NCI-H2029 (cell line): ENCODE data around the gene SNCAIP.

Source experiments
- DNase-seq: peaks from one replicate; lab custom pipeline; 2025; lab: John Stamatoyannopoulos, UW

The SNCAIP gene

GRCh38 chr5:122398016-122398415 is 86.0 kb downstream of the SNCAIP start:
- no peak for DNase-seq

DNA sequence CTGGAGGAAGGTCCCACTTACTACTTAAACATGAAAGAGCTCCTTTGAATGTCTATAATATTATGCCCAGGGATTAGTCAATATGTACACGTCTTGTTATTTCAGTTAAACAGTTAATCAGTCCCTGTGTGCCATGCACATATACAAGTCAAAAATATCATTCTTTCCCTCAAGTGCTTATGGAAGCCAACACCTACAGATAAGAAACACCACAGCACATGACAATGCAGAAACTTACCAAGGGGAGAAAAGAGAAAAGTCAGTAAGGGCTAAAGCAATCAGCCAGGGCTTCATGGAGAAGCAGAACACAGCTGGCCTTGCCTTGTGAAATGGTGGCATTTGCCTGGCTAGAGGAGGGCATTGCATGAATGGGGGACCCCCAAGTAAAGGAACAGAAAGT is 88.3 kb downstream of the SNCAIP start:
- DNase-seq: no peak

GRCh38 chr5:122400938-122401337 is 88.9 kb downstream of the SNCAIP start:
- DNase-seq: no peak

- peak; percentile 71 for DNase-seq
These were observed 90.1 kb downstream of the SNCAIP start for GRCh38 chr5:122401976-122402725.

DNA sequence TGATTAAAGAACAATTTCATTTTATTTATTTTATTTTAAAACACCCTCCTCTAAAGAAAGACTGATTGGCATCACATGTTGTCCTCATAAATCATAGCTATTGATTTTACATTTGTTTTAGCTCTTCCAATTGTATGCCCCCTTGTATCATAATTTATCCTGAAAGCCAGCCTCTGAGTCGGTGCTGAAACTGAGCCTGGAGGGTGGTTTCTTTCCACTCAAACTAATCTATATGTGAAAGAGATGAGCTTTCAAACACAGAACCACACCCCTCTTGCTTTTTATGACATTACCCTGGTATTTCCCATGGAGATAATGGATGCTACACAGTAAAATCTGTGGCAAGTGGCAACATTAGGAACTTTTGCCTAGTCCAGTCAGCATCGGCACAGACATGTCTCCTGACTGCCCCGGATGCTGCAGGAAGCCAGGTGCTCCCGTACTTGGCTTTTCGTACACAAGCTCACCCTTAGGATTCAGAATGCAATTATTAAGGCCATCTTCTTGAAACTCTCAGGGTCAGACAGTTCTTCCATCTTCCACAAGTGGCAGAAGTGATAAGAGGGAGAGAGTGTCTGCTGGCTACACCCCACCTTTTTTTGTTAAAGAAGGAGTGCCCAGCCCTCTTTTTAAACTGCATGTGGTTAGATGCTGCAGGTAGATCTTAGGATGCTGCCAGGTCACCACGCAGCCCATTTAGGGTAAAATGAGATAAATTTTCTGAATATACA is 91.1 kb downstream of the SNCAIP start:
- DNase-seq: no peak

- no peak for DNase-seq
These were observed 92.0 kb downstream of the SNCAIP start for GRCh38 chr5:122404018-122404417.

DNA sequence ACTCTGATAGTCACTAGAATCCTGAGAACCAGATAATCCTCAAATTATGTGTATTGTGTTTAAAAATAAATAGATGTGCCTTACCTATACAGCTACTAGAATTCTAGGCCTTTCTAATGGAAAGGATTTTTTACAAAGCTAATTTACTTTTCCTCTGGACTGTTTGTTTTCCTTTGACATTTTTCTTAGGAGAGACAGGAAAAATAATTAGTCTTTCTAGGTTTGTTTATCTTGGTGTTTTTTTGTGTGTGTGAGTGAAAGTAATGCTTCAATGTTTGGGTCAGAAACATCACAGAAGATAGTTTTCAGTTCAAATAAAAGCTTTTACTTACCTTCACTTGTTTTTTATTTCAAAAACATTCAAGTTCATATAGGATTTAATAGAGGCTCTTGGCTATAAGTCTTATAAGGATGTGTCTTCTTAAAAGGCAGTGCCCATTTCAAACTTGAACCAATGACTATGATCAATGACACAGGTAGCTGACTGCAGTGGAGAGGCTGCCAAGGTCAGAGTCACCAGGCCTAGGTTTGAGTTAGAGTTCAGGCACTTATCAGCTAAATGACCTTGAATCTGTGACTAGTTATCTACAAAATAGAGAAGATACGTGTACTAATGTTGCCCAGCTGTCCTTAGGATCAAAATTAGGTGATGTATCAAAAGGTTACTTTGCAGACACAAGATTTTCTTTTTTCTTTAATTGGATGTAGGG is 92.8 kb downstream of the SNCAIP start:
- no peak for DNase-seq

DNA sequence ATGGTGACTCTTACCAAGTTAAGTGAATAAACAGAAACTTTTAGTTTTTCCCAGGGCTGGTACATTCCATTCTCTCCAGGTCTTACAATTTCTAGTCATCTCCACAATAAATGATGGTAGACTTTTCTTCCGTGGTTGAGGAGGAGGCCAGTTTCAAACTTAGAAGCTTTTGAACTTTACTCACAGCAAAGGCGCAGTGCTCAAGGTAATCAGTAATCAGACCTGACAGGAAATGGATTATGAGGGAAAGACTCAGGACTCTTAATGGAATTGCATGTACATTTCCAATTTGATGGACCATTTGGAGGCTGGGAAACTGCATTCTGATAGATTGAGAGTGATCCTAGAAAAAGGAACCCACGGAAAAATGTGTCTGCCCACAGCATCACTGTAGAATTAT is 93.7 kb downstream of the SNCAIP start:
- no peak for DNase-seq

GRCh38 chr5:122406181-122406580 is 94.1 kb downstream of the SNCAIP start:
- no peak for DNase-seq

DNA sequence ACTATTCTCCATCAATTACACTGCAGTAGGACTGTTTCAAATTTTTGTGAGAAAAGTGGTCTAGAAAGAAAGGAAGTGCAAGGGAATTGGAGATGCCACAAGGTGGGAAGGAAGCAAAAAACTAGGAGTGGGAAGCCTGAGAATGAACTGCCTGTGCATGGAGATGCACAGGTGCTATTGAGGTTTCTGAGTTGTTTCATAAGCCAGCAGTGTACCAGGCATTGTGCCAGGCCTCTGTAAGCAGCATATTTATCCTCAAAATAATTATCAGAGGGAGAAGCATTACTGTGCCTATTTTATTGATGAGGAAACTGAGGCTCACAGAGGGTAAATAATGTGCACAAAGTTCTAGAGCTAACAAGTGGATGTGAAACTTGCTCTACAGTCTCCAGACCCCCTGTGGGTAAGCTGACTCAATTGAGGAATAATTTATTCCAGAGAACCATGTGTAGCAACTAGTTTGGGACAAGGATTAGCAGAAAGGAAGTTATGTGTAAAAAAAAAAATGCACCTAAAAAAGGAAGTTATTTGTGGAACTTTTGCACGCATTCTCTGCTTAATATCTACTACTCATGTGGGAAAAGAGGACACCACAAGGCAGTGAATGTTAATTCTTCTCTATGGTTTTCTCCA is 96.7 kb downstream of the SNCAIP start:
- DNase-seq: no peak

- DNase-seq: no peak
These were observed 100.9 kb downstream of the SNCAIP start for GRCh38 chr5:122412966-122413365.

DNA sequence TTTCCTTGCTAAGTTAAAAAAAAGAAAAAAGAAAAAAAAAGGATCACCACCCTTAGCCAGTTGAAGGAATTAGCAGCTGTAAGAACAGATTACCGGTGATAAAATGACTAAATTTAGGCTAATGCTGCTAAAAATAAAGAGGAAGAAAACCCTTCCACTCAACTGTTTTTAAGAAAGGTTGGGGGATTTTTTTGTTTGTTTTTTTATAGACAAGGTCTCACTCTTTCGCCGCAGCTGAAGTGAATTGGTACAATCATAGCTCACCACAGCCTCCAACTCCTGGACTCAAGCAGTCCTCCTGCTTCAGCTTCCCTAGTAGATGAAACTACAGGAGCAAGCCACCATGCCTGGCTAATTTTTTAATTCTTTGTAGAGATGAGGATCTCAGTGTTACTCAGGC is 101.7 kb downstream of the SNCAIP start:
- DNase-seq: no peak

DNA sequence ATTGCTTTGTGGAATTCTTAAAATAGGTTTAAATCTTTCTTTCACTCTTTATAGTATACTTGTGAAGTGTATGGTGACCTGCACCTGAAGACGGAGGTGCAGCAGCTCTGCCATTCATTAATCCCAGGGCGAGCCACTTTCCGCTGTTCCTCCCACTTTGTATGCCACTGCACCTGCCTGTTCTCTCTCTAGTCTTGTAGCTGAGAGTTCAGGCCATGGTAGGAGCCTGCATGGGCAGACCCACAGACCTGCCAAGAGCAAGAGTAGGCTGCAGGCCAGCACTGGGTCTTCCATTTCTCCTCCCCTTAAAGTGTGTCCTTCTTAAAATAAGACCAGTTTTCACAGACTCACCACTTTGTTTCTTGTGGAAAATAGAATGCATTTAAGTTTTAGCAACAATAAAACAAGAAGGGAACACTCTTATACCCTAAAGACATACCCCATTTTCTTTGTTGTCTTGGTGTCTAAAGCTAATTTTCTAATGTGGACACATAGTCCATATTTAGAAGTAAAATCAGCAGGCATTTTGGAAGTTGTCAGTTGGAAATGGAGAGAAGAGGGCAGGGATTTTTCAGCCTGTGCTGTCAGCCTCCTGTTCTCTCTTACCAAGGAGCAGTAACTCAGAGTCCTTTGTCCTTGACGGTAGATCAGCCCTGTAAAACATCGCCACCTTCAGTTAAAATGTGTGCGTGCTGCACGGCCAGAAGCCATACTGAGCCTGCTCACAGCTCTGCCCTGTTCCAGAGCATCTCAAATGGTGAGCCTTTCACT is 103.2 kb downstream of the SNCAIP start:
- peak; percentile 62 for DNase-seq

DNA sequence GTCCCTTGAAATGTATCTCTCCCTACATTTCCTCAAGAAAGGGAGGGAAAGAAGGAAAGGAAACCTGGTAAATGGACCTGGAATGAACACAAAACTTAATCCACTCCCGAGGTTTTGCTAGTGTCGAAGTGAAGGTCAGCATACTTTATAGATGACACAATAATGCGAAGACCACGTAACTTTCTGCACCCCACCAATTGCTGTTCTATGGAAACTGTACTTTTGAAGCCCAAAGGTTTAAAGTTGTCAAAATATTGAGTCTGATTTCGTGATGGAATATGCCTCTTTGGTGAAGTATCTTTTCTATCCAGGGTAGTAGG is 103.7 kb downstream of the SNCAIP start:
- DNase-seq: no peak

- no peak for DNase-seq
These were observed 107.3 kb downstream of the SNCAIP start for GRCh38 chr5:122419142-122419894.

- no peak for DNase-seq
These were observed 108.1 kb downstream of the SNCAIP start for GRCh38 chr5:122420091-122420490.

DNA sequence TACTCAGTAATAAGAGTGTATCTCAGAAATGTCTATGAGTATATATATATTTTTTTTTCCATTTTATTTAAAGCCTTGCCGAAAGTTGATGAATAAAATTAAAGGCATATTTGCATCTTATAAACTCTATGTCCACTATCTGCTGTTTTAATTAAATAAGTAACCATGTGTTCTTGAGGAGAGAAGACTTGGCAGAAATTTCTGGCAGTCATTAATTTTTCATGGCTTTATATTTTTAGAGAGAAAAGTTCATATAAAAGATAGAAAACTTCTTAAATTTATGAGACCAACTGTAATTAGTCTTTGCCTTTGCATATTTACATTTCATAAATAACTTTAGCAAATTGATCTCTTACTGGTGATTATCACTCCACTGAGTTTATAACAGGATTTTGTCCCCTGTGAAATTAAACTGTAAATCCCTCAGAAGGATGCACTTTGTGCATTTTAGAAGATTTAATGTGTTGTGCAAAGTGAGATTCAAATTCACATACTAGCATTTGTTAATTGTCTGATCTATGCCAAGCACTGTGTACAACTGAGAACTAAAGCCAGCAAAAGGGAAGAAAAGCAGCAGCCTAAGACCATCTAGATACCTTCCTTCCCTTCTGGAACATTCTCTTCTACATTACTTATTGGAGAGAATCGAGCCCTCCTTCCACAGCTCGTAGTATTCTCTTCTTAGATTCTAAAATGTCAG is 108.7 kb downstream of the SNCAIP start:
- no peak for DNase-seq

GRCh38 chr5:122421374-122422079 is 109.5 kb downstream of the SNCAIP start:
- DNase-seq: no peak

- DNase-seq: no peak
These were observed 111.2 kb downstream of the SNCAIP start for GRCh38 chr5:122423221-122423620.

DNA sequence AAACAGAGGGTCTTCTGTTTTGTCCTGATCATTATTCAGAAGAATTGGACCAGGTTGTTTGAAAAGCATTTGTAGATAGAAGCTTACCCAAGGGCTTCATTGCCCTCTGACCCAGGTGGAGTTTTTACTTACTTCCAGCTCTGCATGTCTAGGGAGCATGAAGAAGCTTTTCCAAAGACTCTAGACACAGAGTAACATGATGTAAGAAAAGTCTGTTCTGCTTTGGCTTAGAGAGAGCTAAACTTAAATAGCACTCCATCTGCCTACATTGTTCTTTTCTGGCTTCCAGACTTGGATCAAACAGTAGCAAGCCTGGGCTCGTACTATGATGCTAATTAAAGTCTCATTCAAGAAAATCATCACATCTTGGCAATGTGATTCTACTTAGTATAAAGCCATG is 112.1 kb downstream of the SNCAIP start:
- no peak for DNase-seq
